SK-MEL-5 (cell line): ENCODE results near the gene LACRT. TPM values are rescaled to one million over a fixed set of nuclear protein-coding genes. Genes with fewer than 3 reads are reported as not detected.
A peak's percentile ranks its signal among the peaks of the same experiment; 100 is the strongest.
"Not testable (repeated sequence)": the region's sequence is repeated elsewhere in the genome, so short reads cannot be mapped to it uniquely, and the experiment has no call there.

Source experiments
- DNase-seq: peaks from one replicate; pipeline ENCODE4 v3.0.0-alpha.2; 2016; ENCODE audit warnings: low read depth, low spot score
- in situ Hi-C: cut with HindIII; loops from 2 replicates; pipeline ENCODE4 v1.10.0; 2016; ENCODE audit warnings: low sequenced_read_pairs, high pct_unique_total_duplicates, low pct_unique_long_range_greater_than_20kb
- total RNA-seq: library from RNA; depleted of rRNA; stranded (reverse); fragments of >200 nt; shearing (Covaris generic); gene quantifications from 2 replicates; pipeline ENCODE4 v1.2.3, GENCODE V29; 2014

Gene LACRT
- total RNA-seq, 1 experiment from 2014 or later, result not detected

DNA sequence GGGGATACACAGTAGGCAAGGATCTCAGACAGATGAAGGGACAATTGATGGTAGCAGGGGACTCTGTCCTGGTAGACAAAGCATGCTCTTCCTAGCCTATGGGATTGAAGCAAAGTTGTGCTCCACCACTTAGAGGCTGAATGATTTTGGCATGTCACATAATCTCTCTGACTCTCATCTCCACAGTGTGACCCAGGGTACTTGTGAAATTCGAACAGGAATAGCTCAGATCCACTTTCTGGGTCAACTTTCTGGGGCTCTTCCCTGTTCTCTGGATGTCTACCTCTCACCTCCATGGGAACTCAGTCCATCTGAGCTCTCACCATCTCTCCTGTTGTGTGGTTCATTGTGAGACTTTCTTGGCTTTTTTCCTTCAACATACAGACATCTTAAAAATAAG, 15.1 kb upstream of the LACRT start:
- no peak for DNase-seq

GRCh38 chr12:54648265-54648664, 13.6 kb upstream of the LACRT start, which contains the start of gene DCD:
Gene DCD (minus strand): TSS chr12:54648365. CDS start chr12:54648303, 62 bp downstream.
- in situ Hi-C loops, result no loop called here
- no peak for DNase-seq

More for the DNA sequence above, 15.1 kb upstream of the LACRT start:
- in situ Hi-C loops, result no loop called here

- in situ Hi-C loops, result no loop called here
- DNase-seq, result no peak
These were observed 6.9 kb upstream of the LACRT start for GRCh38 chr12:54641554-54641953.

DNA sequence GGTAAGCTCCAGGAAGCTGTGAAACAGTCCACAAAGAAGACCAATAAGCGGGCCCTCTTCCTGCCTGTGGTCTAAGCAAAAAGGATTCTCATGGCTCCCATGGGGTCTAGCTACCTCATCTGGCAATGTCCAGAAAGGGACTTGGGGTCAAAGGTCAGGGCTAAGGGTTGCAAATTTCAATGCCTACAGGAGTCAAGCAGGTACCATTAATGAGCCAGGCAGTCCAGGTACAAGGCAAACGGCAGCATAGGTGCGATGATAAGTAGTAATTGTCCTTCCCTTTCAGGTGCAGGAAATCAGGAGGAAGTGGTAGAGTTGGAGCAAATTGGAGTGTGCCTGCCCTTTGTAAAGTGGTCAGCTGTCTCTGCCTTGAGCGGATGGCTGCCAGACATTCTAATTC, 6.4 kb upstream of the LACRT start:
- in situ Hi-C loops, result no loop called here
- no peak for DNase-seq

DNA sequence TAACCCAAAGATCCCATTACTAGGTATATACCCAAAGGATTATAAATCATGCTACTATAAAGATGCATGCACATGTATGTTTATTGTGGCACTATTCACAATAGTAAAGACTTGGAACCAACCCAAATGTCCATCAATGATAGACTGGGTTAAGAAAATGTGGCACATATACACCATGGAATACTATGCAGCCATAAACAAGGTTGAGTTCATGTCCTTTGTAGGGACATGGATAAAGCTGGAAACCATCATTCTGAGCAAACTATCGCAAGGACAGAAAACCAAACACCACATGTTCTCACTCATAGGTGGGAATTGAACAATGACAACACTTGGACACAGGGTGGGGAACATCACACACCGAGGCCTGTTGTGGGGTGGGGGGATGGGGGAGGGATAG, 4.4 kb upstream of the LACRT start:
- in situ Hi-C loops, DNase-seq: not testable (repeated sequence)

- in situ Hi-C loops, result no loop called here
- DNase-seq, result peak; percentile 18
These were observed 2.5 kb downstream of the LACRT start for GRCh38 chr12:54631988-54632728.

- in situ Hi-C loops, result no loop called here
- no peak for DNase-seq
These were observed 3.1 kb downstream of the LACRT start for GRCh38 chr12:54631551-54631950.

- DNase-seq, result no peak
- in situ Hi-C loops, result no loop called here
These were observed 4.8 kb downstream of the LACRT start for GRCh38 chr12:54629925-54630324.

DNA sequence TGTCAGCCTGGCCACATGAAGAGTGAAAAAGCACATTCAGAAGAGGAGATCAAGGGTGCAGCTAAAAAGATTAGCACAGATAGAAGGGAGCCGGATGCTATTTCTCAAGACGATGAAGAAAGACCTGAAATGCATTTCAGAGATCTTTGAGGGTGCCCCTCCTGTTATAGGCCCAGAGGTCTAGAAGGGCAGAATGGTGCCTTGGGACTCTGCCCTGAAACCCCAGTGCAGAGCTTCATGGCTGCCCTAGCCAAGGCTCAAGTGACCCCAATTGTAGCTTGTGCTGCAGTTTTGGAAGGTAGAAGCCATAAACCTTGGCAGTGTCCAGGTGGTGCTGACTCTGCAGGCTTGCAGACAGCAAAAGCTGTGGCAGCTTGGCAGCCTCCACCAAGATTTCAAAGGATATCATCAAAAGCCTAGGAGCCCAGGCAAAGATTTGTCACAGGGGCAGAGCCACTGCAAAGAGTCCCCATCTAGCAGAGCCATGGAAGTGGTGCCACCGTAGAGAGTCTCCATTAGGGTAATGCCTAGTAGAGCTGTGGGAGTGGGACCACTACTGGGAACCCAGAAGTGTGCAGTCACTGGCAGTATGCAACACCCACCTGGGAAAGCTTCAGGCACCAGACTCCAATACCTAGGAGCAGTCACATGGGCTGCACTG, 6.4 kb downstream of the LACRT start:
- in situ Hi-C loops, result no loop called here
- DNase-seq, result no peak

GRCh38 chr12:54627304-54627703, 7.4 kb downstream of the LACRT start:
- no peak for DNase-seq
- in situ Hi-C loops, result no loop called here

DNA sequence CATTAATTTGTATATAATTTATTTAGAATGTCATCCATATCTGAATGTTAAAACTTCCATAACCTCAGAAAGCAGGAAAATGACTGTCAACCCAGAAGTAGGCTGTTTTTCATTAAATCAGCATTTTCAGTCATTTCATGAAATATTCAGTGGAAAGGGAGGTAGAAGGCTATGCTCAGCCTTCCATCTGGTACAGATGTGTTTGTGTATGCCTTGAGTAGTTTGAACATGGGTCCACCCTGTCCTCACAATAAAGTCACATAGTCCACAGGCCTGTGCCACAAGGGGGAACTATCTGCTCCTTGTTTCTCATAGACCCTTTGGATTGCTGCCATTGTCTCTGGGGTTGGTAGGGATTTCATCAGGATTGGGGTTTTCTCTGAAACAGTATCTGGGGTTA, 9.1 kb downstream of the LACRT start:
- in situ Hi-C loops, result no loop called here
- DNase-seq, result no peak

- in situ Hi-C loops, result no loop called here
- DNase-seq, result no peak
These were observed 10.1 kb downstream of the LACRT start for GRCh38 chr12:54624315-54625279.

- in situ Hi-C loops, result no loop called here
- peak; percentile 55 for DNase-seq
These were observed 12.1 kb downstream of the LACRT start for GRCh38 chr12:54622463-54623183.

DNA sequence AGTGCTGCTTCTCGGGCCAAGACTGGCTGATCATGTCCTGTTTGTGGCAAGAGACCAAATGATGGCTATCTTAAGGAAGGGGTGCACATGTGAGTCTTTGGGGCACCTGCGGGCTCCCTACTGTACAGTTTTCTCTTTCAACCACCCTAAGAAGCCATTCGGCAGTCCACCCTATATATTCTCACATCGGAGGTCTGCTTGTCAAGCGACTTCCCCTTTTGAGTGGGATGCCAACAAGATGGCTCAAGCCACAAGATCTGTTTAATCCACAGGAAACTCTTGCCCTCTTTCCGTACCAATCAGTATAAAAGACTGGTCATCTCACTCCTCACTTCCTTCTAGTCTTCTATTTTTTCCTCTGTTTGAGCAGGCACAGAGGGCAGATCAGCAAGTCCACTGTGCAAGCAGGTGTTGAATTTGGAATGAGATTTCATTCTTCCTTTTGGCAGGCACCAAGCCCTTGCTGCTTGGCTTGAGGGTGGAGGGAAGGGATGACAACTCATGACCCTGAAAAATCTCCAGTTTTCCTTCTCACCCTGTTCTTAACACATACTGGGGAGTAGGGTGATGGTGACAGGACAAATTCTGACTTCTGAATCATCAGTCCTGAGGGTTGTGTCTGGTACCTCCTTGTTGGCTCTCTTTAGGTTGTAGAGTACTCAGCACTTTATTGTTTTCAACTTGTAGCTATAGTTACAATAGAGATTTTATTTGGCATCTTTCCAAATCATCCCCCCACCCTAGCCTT, 17.6 kb downstream of the LACRT start:
- in situ Hi-C loops, result no loop called here
- DNase-seq, result no peak

DNA sequence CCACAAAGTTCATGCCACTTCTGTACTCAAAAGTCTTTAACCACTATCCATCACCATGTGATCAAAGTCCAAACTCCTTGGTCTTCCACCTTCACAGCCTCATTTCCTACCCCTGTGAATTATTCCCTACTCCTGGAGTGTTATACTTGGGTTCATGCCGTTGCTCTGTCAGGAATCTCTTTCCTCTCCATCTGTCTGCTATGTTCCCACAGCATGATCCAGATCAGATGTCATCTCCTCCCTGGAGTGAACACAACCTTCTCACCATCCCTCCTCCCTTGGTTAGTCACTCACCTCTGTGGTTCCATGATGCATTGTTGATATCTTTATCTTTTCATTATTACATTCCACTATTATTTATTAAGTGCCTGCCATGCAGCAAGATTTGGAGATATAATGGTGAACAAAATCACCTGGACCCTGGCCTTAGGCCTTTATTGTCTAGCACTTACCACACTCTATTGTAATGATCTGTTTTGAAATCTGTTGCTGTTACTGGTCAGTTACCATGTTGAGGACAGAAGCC, 22.4 kb downstream of the LACRT start:
- in situ Hi-C loops, result no loop called here
- no peak for DNase-seq

- no peak for DNase-seq
- in situ Hi-C loops, result no loop called here
These were observed 23.0 kb downstream of the LACRT start for GRCh38 chr12:54611715-54612149.

- DNase-seq, result no peak
- in situ Hi-C loops, result no loop called here
These were observed 25.9 kb downstream of the LACRT start for GRCh38 chr12:54608769-54609168.
